KG1 (cell line): ENCODE data around the gene LGALS9B.
"Not testable (repeated sequence)": the region's sequence is repeated elsewhere in the genome, so short reads cannot be mapped to it uniquely, and the experiment has no call there.

ENCODE experiments used
- DNase-seq: peaks from one replicate; lab custom pipeline; 2025; lab: John Stamatoyannopoulos, UW

Gene LGALS9B

DNA sequence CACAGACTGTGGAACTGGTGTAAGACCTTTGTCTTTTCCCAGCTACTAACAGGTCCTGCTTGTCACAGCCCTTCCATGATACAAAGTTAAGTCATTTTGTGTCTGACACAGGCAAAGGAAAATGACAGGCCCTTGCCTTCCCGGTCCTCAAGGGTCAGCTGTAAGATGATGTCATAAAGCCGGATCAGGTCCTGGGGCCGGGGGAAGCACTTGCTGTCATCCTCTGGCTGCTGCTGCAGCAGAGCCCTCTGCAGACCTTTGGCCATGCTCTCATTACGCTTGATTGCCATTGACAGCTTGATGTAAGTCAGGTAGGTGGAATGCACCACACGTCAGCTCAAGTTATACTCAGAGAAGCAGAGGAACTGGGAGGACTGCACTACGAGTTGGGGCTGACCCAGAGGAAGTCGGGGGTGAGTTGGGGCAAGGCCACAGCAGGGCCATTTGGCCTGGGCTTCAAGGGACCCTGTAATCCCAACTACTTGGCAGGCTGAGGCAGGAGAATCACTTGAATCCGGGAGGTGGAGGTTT lies 50.9 kb downstream of the LGALS9B start:
- DNase-seq = not testable (repeated sequence)

DNA sequence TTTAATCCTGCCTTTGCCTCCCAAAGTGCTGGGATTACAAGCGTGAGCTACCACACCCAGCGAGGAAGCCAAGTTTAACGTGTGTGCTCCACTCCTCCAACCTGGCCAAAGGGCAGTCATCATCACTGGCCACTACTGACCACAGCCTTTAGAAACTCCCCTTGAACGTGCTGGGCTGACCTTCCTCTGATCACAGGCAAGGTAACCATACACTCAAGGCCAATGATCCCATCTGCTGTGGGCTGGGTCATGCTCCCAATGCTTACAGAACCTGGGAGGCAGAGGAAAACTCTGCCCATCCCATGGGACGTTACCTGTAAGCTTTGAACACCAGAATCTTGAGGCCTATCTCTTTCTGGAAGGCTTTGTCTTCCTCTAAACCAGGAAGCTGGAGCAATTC lies 51.9 kb downstream of the LGALS9B start:
- DNase-seq = not testable (repeated sequence)

- DNase-seq = not testable (repeated sequence)
Measured at GRCh38 chr17:20401306-20402022, 65.9 kb downstream of the LGALS9B start.

DNA sequence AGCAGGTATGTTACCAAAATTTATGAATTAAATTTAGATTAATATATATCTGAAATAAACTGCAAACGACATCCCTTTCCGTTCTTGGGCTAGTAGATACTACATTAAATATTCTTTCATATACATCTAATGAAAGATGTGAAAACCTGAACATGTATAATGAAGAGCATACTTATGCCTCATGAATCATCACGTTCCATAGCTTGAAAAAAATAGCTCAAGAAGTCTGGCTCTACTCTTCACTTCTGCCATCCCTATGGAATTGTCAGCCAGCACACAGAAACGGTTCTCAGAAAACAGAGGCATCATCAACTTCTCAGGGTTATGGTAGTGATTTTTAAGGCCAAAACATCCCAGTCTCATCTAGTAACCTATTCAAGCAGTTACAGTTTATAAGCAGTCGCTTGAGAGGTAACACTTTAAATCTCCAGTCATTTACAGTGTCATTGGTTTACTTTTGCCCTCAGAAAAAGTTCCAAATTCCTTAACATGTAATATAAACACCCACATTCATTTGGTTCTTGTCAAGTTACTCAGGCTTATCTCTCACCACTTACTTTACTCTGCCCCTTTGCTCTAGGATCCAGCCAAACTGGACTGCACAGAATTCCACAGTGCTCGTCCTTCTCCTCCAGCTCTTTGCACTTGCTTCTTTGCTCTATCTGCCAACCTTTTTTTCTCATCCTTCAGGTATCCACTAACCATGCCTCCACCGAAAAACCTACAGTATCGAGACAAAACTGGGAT lies 66.6 kb downstream of the LGALS9B start:
- DNase-seq = not testable (repeated sequence)
